ENCODE data around the gene P4HA2. TPM values are rescaled to one million over a fixed set of nuclear protein-coding genes. Genes with fewer than 3 reads are reported as not detected.
A peak's percentile ranks its signal among the peaks of the same experiment; 100 is the strongest.

The P4HA2 gene
- total RNA-seq, 1 experiment from 2014 or later, result 51.8 TPM

GRCh38 chr5:132261881-132262845 lies 34.5 kb upstream of the P4HA2 start:
- intact Hi-C loops (cut with micrococcal nuclease; ENCODE audit: unreplicated experiment), result no loop called here
- Mint-ChIP-seq H3K4me3 (ENCODE audit: low read depth, unreplicated experiment) (no peak overlapping the region), H3K9me3 (ENCODE audit: low read depth, unreplicated experiment) (no peaks in the 10 kb centered on the region), H3K27me3 (ENCODE audit: unreplicated experiment) (no peaks in the 10 kb centered on the region), H3K36me3 (ENCODE audit: insufficient read depth, unreplicated experiment) (peaks cover 26% of the 10 kb centered on the region), H3K4me1 (ENCODE audit: low read depth, unreplicated experiment) (peaks cover 57% of the 10 kb centered on the region), H3K27ac (ENCODE audit: unreplicated experiment) (no peak overlapping the region)
- TF ChIP-seq CTCF (IDR thresholded peaks at IDR 0.05; ENCODE audit: unreplicated experiment), result no peak
- DNase-seq, result no peak
- no TSS peak for BruUV-seq (replicated peaks)
- CTCF ChIA-PET, result interaction anchor here (0.5 to 3.4 kb wide), 3 partner anchors 24 to 109 kb away, joined by 4 to 21 read pairs (median 7); partner anchors contain the start of gene SLC22A4

GRCh38 chr5:132260714-132261551 lies 33.3 kb upstream of the P4HA2 start:
- Mint-ChIP-seq H3K27me3 (ENCODE audit: unreplicated experiment) (no peaks in the 10 kb centered on the region), H3K4me3 (ENCODE audit: low read depth, unreplicated experiment) (peak overlapping the region; percentile 42), H3K36me3 (ENCODE audit: insufficient read depth, unreplicated experiment) (peaks cover 29% of the 10 kb centered on the region), H3K27ac (ENCODE audit: unreplicated experiment) (peak overlapping the region; percentile 61), H3K9me3 (ENCODE audit: low read depth, unreplicated experiment) (no peaks in the 10 kb centered on the region), H3K4me1 (ENCODE audit: low read depth, unreplicated experiment) (peaks cover 49% of the 10 kb centered on the region)
- intact Hi-C loops (cut with micrococcal nuclease; ENCODE audit: unreplicated experiment), result no loop called here
- no TSS peak for BruUV-seq (replicated peaks)
- peak; percentile 81 for DNase-seq
- CTCF ChIA-PET, result interaction anchor here (0.5 to 3.4 kb wide), 7 partner anchors 18 to 235 kb away, joined by 3 to 21 read pairs (median 4); partner anchors contain the start of genes P4HA2 and SLC22A4
- TF ChIP-seq CTCF (IDR thresholded peaks at IDR 0.05; ENCODE audit: unreplicated experiment), result no peak

- Mint-ChIP-seq H3K27me3 (ENCODE audit: unreplicated experiment) (no peaks in the 10 kb centered on the region), H3K4me3 (ENCODE audit: low read depth, unreplicated experiment) (peak overlapping the region; percentile 42), H3K4me1 (ENCODE audit: low read depth, unreplicated experiment) (peaks cover 41% of the 10 kb centered on the region), H3K36me3 (ENCODE audit: insufficient read depth, unreplicated experiment) (peaks cover 29% of the 10 kb centered on the region), H3K9me3 (ENCODE audit: low read depth, unreplicated experiment) (no peaks in the 10 kb centered on the region), H3K27ac (ENCODE audit: unreplicated experiment) (peak overlapping the region; percentile 61)
- peak; percentile 40 for DNase-seq
- CTCF ChIA-PET, result interaction anchor here (0.5 to 3.4 kb wide), 4 partner anchors 17 to 34 kb away, joined by 3 to 21 read pairs (median 6); partner anchors contain the start of genes P4HA2 and SLC22A4
- TF ChIP-seq CTCF (IDR thresholded peaks at IDR 0.05; ENCODE audit: unreplicated experiment), result no peak
- BruUV-seq (replicated peaks), result no TSS peak
- intact Hi-C loops (cut with micrococcal nuclease; ENCODE audit: unreplicated experiment), result no loop called here
Observed at GRCh38 chr5:132260051-132260450, 32.4 kb upstream of the P4HA2 start.

All from Calu3 (cell line).